Stimulated activated CD8-positive, alpha-beta memory T cell treated with anti-CD3 and anti-CD28 coated beads, Interleukin-7, amount 100 ng/mL, for 24 hours (primary cell): Measurements from ENCODE around the gene BRD3OS.
"Not testable (repeated sequence)": the region's sequence is repeated elsewhere in the genome, so short reads cannot be mapped to it uniquely, and the experiment has no call there.

Experiments
- DNase-seq: peaks from one replicate; pipeline ENCODE4 v3.0.0-alpha.2; 2020; ENCODE audit warnings: low read depth

Gene BRD3OS

GRCh38 chr9:134063571-134064450 lies 38.5 kb downstream of the BRD3OS start:
- no peak for DNase-seq

- no peak for DNase-seq
Measured at GRCh38 chr9:134064711-134065110, 39.4 kb downstream of the BRD3OS start.

- DNase-seq: no peak
Measured at GRCh38 chr9:134065612-134066419, 40.5 kb downstream of the BRD3OS start.

- DNase-seq: no peak
Measured at GRCh38 chr9:134066526-134066912, 41.2 kb downstream of the BRD3OS start.

- no peak for DNase-seq
Measured at GRCh38 chr9:134066913-134067851, 41.9 kb downstream of the BRD3OS start.

- DNase-seq: peak; percentile 49
Measured at GRCh38 chr9:134067904-134068743, 42.8 kb downstream of the BRD3OS start, which contains the start of gene BRD3. Gene BRD3, minus strand, starts transcription at chr9:134068026. Its CDS starts 14,549 bp downstream, at chr9:134053477.

- no peak for DNase-seq
Measured at GRCh38 chr9:134068744-134069479, 43.6 kb downstream of the BRD3OS start.

GRCh38 chr9:134069480-134070399 lies 44.5 kb downstream of the BRD3OS start:
- no peak for DNase-seq

- no peak for DNase-seq
Measured at GRCh38 chr9:134071149-134071548, 45.9 kb downstream of the BRD3OS start.

- not testable (repeated sequence) for DNase-seq
Measured at GRCh38 chr9:134072683-134073082, 47.4 kb downstream of the BRD3OS start.

GRCh38 chr9:134073500-134073899 lies 48.2 kb downstream of the BRD3OS start:
- DNase-seq: no peak

- not testable (repeated sequence) for DNase-seq
Measured at GRCh38 chr9:134075689-134076088, 50.4 kb downstream of the BRD3OS start.

GRCh38 chr9:134076644-134077043 lies 51.4 kb downstream of the BRD3OS start:
- no peak for DNase-seq
